ENCODE data around the gene KRTAP2-2. TPM values are rescaled to one million over a fixed set of nuclear protein-coding genes. Genes with fewer than 3 reads are reported as not detected.
"Not testable (repeated sequence)": the region's sequence is repeated elsewhere in the genome, so short reads cannot be mapped to it uniquely, and the experiment has no call there.

Gene KRTAP2-2
- total RNA-seq, 1 donor from 2014 or later, result not detected

DNA sequence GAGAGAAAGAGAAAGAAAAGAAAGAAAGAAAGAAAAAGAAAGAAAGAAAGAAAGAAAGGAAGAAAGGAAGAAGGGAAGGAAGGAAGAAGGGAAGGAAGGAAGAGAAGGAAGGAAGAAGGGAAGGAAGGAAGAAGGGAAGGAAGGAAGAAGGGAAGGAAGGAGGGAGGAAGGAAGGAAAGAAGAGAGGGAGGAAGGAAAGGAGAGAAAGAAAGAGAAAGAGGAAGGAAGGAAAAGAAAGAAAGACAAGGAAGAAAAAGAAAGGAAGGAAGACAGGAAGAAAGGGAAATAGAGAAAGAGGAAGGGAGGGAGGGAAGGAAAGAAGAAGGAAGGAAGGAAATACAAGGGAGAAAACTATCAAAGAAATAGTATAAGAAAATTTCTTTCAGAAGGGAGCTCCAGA, 21.8 kb upstream of the KRTAP2-2 start:
- no peak for DNase-seq (ENCODE audit: low spot score)
- Mint-ChIP-seq H3K36me3 (ENCODE audit: low read depth) (no peaks in the 10 kb centered on the region), H3K4me1 (ENCODE audit: low read depth) (no peaks in the 10 kb centered on the region), H3K4me3 (no peak overlapping the region), H3K9me3 (no peaks in the 10 kb centered on the region), H3K27me3 (ENCODE audit: insufficient read depth) (peaks cover 2% of the 10 kb centered on the region), H3K27ac (no peak overlapping the region)
- intact Hi-C loops (cut with micrococcal nuclease), result no loop called here

GRCh38 chr17:41073676-41074075, 18.6 kb upstream of the KRTAP2-2 start:
- Mint-ChIP-seq H3K27ac (no peak overlapping the region), H3K4me3 (no peak overlapping the region), H3K27me3 (ENCODE audit: insufficient read depth) (peaks cover 4% of the 10 kb centered on the region), H3K4me1 (ENCODE audit: low read depth) (no peaks in the 10 kb centered on the region), H3K36me3 (ENCODE audit: low read depth) (no peaks in the 10 kb centered on the region), H3K9me3 (no peaks in the 10 kb centered on the region)
- intact Hi-C loops (cut with micrococcal nuclease), result no loop called here
- no peak for DNase-seq (ENCODE audit: low spot score)

DNA sequence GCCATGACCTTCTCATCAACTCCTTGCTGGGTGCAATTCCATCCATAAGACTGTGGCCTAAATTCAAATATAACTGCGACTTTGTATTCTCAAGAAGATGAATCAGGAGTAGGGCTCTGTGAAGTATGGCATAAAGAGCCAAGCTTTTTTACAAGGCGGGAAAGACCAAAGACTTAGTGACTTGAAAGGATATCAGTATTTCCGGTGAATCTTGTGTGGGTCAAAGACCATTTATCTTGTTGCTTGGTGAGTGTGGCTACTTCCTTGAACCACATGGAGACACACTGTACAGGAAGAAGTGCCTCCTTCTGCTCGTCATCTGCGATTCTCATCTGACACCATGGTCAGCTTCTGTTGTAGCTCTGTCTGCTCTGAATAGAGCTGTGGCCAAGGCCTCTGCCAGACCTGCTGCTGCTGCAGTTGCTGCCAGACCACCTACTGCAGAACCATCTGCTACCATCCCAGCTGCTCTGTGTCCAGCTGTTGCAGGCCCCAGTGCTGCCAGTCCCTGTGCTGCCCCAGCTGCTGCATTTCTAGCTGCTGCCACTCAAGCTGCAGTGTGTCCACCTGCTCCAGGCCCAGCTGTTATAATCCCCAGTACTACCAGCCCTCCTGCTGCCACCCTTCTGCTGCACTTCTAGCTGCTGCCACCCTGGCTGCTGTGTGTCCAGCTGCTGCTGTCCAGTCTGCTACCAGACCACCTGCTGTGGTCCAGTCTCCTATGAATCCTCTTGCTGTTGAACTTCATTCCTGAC, 16.8 kb upstream of the KRTAP2-2 start:
- intact Hi-C loops (cut with micrococcal nuclease), result no loop called here
- Mint-ChIP-seq H3K27me3 (ENCODE audit: insufficient read depth) (peaks cover 4% of the 10 kb centered on the region), H3K36me3 (ENCODE audit: low read depth) (no peaks in the 10 kb centered on the region), H3K9me3 (no peaks in the 10 kb centered on the region), H3K4me3 (no peak overlapping the region), H3K27ac (no peak overlapping the region), H3K4me1 (ENCODE audit: low read depth) (no peaks in the 10 kb centered on the region)
- DNase-seq (ENCODE audit: low spot score), result no peak

DNA sequence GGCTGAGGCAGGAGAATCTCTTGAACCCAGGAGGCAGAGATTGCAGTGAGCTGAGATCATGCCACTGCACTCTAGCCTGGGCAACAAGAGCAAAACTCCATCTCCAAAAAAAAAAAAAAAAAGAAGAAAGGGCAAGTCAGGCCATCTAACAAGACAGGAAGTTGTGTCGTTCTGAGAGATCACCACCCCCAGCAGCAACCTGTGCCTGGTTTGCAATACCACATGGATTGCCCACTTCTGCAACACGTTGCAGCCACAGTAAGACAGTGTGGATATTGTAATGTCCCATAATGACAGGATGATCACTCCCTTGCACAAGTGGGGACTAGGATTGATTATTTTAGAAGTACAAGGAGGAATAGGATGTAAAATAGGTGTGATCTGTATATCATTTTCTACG, 14.0 kb upstream of the KRTAP2-2 start:
- intact Hi-C loops (cut with micrococcal nuclease), result no loop called here
- H3K27ac Mint-ChIP-seq, result no peak overlapping the region
- no peaks in the 10 kb centered on the region for H3K4me1 Mint-ChIP-seq (ENCODE audit: low read depth)
- H3K36me3 Mint-ChIP-seq (ENCODE audit: low read depth), result no peaks in the 10 kb centered on the region
- H3K4me3 Mint-ChIP-seq, result no peak overlapping the region
- DNase-seq (ENCODE audit: low spot score), result no peak
- H3K27me3 Mint-ChIP-seq (ENCODE audit: insufficient read depth), result peaks cover 4% of the 10 kb centered on the region
- no peaks in the 10 kb centered on the region for H3K9me3 Mint-ChIP-seq

DNA sequence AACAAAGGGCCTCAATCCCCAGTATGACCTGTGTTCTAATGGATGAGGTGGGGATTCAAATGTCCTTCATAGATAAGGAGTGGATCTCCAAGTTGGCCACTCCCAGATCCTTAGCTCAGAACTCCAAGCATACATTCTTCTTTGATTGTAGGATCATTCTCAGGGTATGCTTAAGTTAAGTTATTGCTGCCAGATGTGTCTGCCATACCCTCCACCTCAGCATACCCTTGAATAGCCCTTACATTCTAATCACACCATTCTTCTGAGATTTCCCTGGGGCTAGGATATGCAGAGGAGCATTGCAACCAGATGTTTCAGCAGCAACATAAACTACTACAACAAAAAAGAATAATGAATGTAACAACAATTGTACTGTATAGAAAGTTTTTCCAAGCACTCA, 12.3 kb upstream of the KRTAP2-2 start:
- H3K36me3 Mint-ChIP-seq (ENCODE audit: low read depth), result no peaks in the 10 kb centered on the region
- no peaks in the 10 kb centered on the region for H3K4me1 Mint-ChIP-seq (ENCODE audit: low read depth)
- H3K27me3 Mint-ChIP-seq (ENCODE audit: insufficient read depth), result peaks cover 4% of the 10 kb centered on the region
- H3K4me3 Mint-ChIP-seq, result no peak overlapping the region
- no peaks in the 10 kb centered on the region for H3K9me3 Mint-ChIP-seq
- H3K27ac Mint-ChIP-seq, result no peak overlapping the region
- no peak for DNase-seq (ENCODE audit: low spot score)
- intact Hi-C loops (cut with micrococcal nuclease), result no loop called here

GRCh38 chr17:41065829-41066624, 11.0 kb upstream of the KRTAP2-2 start, which contains the start of gene KRTAP2-4:
Gene KRTAP2-4, minus strand, starts transcription at chr17:41065879. Its CDS starts 34 bp downstream, at chr17:41065845.
- Mint-ChIP-seq H3K27ac (no peak within 1 kb of the TSS), H3K4me3 (no peak within 1 kb of the TSS), H3K36me3 (ENCODE audit: low read depth) (no peaks in the 10 kb centered on the region), H3K9me3 (no peaks in the 10 kb centered on the region), H3K4me1 (ENCODE audit: low read depth) (no peaks in the 10 kb centered on the region), H3K27me3 (ENCODE audit: insufficient read depth) (peaks cover 6% of the 10 kb centered on the region)
- no peak for DNase-seq (ENCODE audit: low spot score)
- intact Hi-C loops (cut with micrococcal nuclease), result no loop called here

DNA sequence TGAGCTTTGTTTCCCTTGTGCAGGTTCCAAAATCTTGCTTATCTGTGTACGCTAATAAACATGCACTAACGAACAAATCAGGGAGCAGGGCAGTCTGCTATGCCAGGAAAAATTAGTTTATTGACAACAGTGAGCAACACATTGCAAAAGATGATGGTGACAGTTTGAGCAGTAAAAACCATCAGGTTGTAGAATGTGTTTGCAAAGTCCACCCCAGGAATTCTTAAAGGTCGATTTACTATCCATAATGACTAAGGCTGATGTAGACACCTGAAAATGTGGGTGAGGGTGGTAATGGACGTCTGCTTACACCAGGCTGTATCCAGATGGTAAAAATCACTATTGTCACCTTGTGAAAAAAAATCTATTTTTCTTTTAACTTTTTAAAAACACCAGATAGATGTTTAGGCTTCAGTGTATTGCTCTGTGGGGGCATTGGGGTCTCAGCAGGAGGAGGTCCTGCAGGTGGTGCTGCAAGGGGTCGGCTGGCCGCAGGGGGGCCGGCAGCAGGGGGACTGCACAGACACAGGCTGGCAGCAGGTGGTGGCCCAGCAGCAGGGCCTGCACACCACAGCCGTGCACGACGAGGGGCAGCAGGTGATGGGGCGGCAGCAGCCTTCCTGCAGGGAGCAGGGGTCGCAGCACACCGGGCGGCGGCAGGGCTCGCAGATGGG, 10.1 kb upstream of the KRTAP2-2 start:
- intact Hi-C loops (cut with micrococcal nuclease); H3K4me3 Mint-ChIP-seq: not testable (repeated sequence)

DNA sequence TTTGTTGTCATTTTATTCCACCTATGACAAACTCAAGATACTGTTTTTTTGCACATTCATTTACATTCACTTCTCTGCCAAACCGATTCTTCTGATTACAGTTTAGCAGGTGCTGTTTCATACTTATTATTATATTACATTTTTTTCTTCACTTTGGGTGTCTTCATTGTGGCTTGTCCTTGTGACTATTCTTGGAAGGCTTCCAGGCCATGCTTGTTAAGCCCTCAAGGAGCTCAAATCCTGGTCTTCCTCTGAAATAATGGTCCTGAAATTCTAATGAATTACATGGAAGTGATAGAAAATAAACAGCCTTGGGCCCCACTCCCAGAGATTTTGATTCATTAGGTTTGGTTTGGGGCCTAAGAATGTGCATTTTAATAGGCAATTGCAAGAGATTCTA, 9.3 kb upstream of the KRTAP2-2 start:
- no peak overlapping the region for H3K27ac Mint-ChIP-seq
- H3K4me3 Mint-ChIP-seq, result no peak overlapping the region
- intact Hi-C loops (cut with micrococcal nuclease), result no loop called here
- H3K4me1 Mint-ChIP-seq (ENCODE audit: low read depth), result no peaks in the 10 kb centered on the region
- peaks cover 15% of the 10 kb centered on the region for H3K27me3 Mint-ChIP-seq (ENCODE audit: insufficient read depth)
- no peaks in the 10 kb centered on the region for H3K36me3 Mint-ChIP-seq (ENCODE audit: low read depth)
- no peaks in the 10 kb centered on the region for H3K9me3 Mint-ChIP-seq
- DNase-seq (ENCODE audit: low spot score), result no peak

More for the DNA sequence above, 10.1 kb upstream of the KRTAP2-2 start:
- not testable (repeated sequence) for H3K9me3 Mint-ChIP-seq; H3K4me1 Mint-ChIP-seq (ENCODE audit: low read depth); H3K27ac Mint-ChIP-seq; DNase-seq (ENCODE audit: low spot score); H3K36me3 Mint-ChIP-seq (ENCODE audit: low read depth)
- peaks cover 14% of the 10 kb centered on the region for H3K27me3 Mint-ChIP-seq (ENCODE audit: insufficient read depth)

DNA sequence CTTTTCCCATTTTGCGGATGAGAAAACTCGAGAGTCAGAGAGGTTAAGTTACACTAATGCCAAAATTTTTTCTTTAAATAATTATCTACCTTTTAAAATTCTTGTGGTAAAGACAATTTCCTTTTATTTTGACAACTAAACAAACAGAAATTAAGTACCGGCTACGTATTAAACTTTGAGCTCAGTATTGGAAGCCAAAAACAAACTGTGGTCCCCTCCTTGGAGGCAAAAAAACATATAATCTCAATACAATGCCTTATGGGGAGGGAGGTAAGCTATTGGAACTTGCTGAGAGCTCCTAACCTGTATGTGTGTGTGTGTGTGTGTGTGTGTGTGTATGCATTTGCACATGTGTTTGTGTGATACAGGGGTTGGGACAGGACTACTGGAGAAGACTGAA, 8.4 kb upstream of the KRTAP2-2 start:
- no peak overlapping the region for H3K4me3 Mint-ChIP-seq
- DNase-seq (ENCODE audit: low spot score), result no peak
- no peak overlapping the region for H3K27ac Mint-ChIP-seq

DNA sequence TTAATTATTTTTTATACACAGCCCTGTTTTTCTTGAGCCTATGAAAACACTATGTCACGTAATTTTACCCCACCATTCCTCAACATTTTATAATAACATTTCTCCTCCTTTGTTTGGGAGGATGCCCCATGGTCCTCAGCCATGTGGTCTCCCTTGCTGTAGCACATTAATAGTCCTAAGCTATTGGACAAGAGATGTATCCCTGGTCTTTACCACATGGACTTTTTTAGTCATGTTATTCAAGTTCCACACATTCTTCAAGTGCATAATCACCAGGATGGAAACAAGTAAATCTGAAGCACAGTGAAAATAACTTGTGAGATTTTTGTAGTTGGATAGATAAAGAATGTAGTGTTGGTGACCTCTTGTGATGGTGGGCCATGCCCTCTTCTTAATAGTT, 6.9 kb upstream of the KRTAP2-2 start:
- no peaks in the 10 kb centered on the region for H3K36me3 Mint-ChIP-seq (ENCODE audit: low read depth)
- no peaks in the 10 kb centered on the region for H3K4me1 Mint-ChIP-seq (ENCODE audit: low read depth)
- peaks cover 19% of the 10 kb centered on the region for H3K27me3 Mint-ChIP-seq (ENCODE audit: insufficient read depth)
- H3K4me3 Mint-ChIP-seq, result no peak overlapping the region
- H3K27ac Mint-ChIP-seq, result no peak overlapping the region
- H3K9me3 Mint-ChIP-seq, result peaks cover 6% of the 10 kb centered on the region
- DNase-seq (ENCODE audit: low spot score), result no peak
- intact Hi-C loops (cut with micrococcal nuclease), result no loop called here

More for the DNA sequence above, 8.4 kb upstream of the KRTAP2-2 start:
- intact Hi-C loops (cut with micrococcal nuclease), result no loop called here
- Mint-ChIP-seq H3K4me1 (ENCODE audit: low read depth) (no peaks in the 10 kb centered on the region), H3K36me3 (ENCODE audit: low read depth) (no peaks in the 10 kb centered on the region), H3K9me3 (no peaks in the 10 kb centered on the region), H3K27me3 (ENCODE audit: insufficient read depth) (peaks cover 19% of the 10 kb centered on the region)

- Mint-ChIP-seq H3K4me3 (no peak within 1 kb of the TSS), H3K27ac (no peak within 1 kb of the TSS), H3K9me3 (peaks cover 6% of the 10 kb centered on the region), H3K36me3 (ENCODE audit: low read depth) (no peaks in the 10 kb centered on the region), H3K4me1 (ENCODE audit: low read depth) (no peaks in the 10 kb centered on the region), H3K27me3 (ENCODE audit: insufficient read depth) (peaks cover 21% of the 10 kb centered on the region)
- intact Hi-C loops (cut with micrococcal nuclease), result no loop called here
- DNase-seq (ENCODE audit: low spot score), result no peak
Observed at GRCh38 chr17:41060052-41060604, 5.1 kb upstream of the KRTAP2-2 start, which contains the start of gene KRTAP2-3. Gene KRTAP2-3, minus strand, starts transcription at chr17:41060114. Its CDS starts 64 bp downstream, at chr17:41060050.

DNA sequence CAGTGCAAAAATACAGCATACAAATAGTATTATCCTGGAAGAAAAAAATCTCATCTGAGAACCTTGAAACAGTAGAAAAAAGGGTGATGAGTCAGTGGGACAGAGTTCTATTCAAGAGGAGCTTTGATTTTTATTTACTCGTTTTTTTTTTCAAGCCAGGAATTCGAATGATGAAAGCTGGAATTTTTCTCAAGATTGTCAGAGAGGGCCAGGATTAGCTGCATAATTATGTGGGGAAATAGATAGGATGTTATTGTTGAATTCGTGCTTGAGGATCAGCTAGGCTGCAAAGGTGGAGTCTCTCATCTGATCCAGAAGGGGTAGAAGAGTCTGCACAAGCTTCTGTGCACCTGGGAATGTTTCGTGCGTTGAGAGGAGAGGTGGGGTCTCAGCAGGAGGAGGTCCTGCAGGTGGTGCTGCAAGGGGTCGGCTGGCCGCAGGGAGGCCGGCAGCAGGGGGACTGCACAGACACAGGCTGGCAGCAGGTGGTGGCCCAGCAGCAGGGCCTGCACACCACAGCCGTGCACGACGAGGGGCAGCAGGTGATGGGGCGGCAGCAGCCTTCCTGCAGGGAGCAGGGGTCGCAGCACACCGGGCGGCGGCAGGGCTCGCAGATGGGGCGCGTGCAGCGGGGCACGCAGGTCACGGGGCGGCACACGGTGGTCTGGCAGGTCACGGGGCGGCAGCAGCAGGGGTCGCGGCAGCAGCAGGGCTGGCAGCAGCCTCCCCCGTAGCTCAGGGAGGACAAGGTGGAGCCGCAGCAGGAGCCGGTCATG, 4.4 kb upstream of the KRTAP2-2 start:
- H3K4me3 Mint-ChIP-seq; DNase-seq (ENCODE audit: low spot score); intact Hi-C loops (cut with micrococcal nuclease); H3K9me3 Mint-ChIP-seq; H3K36me3 Mint-ChIP-seq (ENCODE audit: low read depth); H3K27ac Mint-ChIP-seq; H3K4me1 Mint-ChIP-seq (ENCODE audit: low read depth): not testable (repeated sequence)
- H3K27me3 Mint-ChIP-seq (ENCODE audit: insufficient read depth), result peaks cover 21% of the 10 kb centered on the region
